Measurements from ENCODE around the gene WDR46.

DNA sequence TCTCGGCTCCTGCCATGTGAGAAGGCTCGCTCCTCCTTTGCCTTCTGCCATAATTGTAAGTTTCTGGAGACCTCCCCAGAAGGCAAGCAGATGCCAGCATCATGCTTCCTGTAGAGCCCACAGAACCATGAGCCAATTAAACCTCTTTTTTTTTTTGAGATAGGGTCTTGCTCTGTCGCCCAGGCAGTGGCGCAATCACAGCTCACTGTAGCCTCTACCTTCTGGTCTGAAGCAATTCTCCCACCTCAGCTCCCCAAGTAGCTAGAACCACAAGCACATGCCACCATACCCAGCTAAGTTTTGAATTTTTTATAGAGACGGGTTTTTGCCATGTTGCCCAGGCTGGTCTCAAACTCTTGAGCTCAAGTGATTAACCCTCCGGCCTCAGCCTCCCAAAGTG lies 52.2 kb downstream of the WDR46 start:
- no peak for TF ChIP-seq FOXP2 (optimal IDR thresholded peaks at IDR 0.05; ENCODE audit: borderline replicate concordance, extremely low read depth, extremely low read length, insufficient read depth)
- TF ChIP-seq, protein P1, sequence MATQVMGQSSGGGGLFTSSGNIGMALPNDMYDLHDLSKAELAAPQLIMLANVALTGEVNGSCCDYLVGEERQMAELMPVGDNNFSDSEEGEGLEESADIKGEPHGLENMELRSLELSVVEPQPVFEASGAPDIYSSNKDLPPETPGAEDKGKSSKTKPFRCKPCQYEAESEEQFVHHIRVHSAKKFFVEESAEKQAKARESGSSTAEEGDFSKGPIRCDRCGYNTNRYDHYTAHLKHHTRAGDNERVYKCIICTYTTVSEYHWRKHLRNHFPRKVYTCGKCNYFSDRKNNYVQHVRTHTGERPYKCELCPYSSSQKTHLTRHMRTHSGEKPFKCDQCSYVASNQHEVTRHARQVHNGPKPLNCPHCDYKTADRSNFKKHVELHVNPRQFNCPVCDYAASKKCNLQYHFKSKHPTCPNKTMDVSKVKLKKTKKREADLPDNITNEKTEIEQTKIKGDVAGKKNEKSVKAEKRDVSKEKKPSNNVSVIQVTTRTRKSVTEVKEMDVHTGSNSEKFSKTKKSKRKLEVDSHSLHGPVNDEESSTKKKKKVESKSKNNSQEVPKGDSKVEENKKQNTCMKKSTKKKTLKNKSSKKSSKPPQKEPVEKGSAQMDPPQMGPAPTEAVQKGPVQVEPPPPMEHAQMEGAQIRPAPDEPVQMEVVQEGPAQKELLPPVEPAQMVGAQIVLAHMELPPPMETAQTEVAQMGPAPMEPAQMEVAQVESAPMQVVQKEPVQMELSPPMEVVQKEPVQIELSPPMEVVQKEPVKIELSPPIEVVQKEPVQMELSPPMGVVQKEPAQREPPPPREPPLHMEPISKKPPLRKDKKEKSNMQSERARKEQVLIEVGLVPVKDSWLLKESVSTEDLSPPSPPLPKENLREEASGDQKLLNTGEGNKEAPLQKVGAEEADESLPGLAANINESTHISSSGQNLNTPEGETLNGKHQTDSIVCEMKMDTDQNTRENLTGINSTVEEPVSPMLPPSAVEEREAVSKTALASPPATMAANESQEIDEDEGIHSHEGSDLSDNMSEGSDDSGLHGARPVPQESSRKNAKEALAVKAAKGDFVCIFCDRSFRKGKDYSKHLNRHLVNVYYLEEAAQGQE (IDR thresholded peaks at IDR 0.05; ENCODE audit: insufficient read depth in 1 of 2, low read depth in 2 of 2, low read length in 2 of 2): no peak
- TF ChIP-seq POLR2AphosphoS5 (IDR thresholded peaks at IDR 0.05; ENCODE audit: low read depth, low read length): no peak
- no peak for TF ChIP-seq TAF1 (IDR thresholded peaks at IDR 0.05; ENCODE audit: borderline replicate concordance, insufficient read depth, low read length)
